Activated CD8-positive, alpha-beta memory T cell treated with anti-CD3 and anti-CD28 coated beads, Interleukin-2, amount 10 ng/mL, durations not matched to agents 7 days and 5 days (primary cell): ENCODE results near the gene ITPA. TPM values are rescaled to one million over a fixed set of nuclear protein-coding genes. Genes with fewer than 3 reads are reported as not detected.

Experiments
- ATAC-seq: fragments of 150-1000 bp; cut with Tn5 transposase; one replicate; pipeline ENCODE4 v1.10.0; 2021; ENCODE audit warnings: moderate library complexity
- CTCF ChIA-PET: fragments of 350-600 bp; sonication (Branson Sonifier 250); formaldehyde crosslinking; loops from one replicate; lab custom pipeline; 2021; ENCODE audit warnings: antibody characterized with exemption; lab: Charles Lee
- DNase-seq: peaks from one replicate; pipeline ENCODE4 v3.0.0-alpha.2; 2020
- H3K27ac Mint-ChIP-seq: one replicate; pipeline ENCODE4 v1.8.0; 2021; ENCODE audit warnings: mild to moderate bottlenecking, mixed read lengths
- H3K27me3 Mint-ChIP-seq: one replicate; pipeline ENCODE4 v1.8.0; 2021; ENCODE audit warnings: mixed read lengths
- H3K36me3 Mint-ChIP-seq: one replicate; pipeline ENCODE4 v1.8.0; 2021; ENCODE audit warnings: mild to moderate bottlenecking, mixed read lengths
- H3K4me1 Mint-ChIP-seq: one replicate; pipeline ENCODE4 v1.8.0; 2021; ENCODE audit warnings: mixed read lengths
- H3K4me3 Mint-ChIP-seq: one replicate; pipeline ENCODE4 v1.8.0; 2021; ENCODE audit warnings: mild to moderate bottlenecking, moderate library complexity, mixed read lengths
- H3K9me3 Mint-ChIP-seq: one replicate; pipeline ENCODE4 v1.8.0; 2022; ENCODE audit warnings: low read depth, mixed read lengths
- total RNA-seq, 2 experiments: library from RNA; stranded (reverse); gene quantifications; one replicate each; pipeline ENCODE4 v1.2.3, GENCODE V29; 2021

The ITPA gene
- total RNA-seq, 2 experiments from 2014 or later = 51.9 to 71.7 TPM

DNA sequence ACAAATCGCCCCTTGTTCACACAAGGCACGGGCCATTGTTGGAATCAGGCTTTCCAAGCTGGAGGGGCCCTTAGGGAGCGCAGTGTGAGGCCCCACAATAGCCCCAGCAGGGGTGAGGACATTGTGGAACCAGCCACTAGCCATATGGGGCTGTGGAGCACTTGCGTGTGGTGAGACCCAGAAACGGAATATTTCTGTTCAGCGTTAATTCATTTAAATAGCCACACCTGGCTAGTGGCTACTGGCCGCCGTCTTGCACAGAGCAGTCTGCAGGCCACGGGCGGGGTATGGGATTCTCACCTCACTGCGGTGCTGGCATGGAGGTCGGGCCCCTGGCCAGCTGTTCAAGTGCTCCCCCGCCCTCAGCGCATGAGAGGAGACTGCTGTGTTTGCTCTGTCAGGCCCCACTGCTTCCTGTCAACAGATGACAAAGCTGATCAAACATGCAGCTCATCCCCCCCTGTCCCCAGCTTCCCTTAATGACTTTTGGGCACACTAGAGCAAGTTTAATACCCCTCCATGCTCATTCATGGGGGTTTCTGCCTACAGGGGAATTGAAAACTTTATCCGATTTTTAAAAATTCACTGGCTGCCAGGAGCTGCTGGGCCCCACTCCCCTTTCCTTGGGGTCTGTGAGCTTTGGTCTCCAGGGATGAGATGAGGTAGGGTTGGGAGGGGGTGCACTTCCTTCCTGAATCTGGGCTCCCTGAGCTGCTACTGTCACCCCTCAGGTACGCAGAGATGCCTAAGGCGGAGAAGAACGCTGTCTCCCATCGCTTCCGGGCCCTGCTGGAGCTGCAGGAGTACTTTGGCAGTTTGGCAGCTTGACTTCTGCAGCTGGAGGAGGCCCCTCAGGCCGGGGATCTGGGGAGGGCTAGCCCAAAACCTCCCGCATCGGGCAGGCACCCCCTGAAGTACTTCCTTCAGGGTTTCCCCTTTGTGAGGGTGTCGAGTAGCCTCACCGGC is 13.6 kb downstream of the ITPA start:
- no peaks in the 10 kb centered on the region for H3K9me3 Mint-ChIP-seq
- peak; percentile 51 for DNase-seq
- H3K36me3 Mint-ChIP-seq = peaks cover 4% of the 10 kb centered on the region
- H3K4me1 Mint-ChIP-seq = peaks cover 11% of the 10 kb centered on the region
- ATAC-seq = no peak
- peak overlapping the region; percentile 4 for H3K27ac Mint-ChIP-seq
- no peaks in the 10 kb centered on the region for H3K27me3 Mint-ChIP-seq
- H3K4me3 Mint-ChIP-seq = no peak overlapping the region
- CTCF ChIA-PET = interaction anchor here (1.6 kb wide), 1 partner anchor 54 kb away, joined by 6 read pairs; no protein-coding TSS in a partner anchor

DNA sequence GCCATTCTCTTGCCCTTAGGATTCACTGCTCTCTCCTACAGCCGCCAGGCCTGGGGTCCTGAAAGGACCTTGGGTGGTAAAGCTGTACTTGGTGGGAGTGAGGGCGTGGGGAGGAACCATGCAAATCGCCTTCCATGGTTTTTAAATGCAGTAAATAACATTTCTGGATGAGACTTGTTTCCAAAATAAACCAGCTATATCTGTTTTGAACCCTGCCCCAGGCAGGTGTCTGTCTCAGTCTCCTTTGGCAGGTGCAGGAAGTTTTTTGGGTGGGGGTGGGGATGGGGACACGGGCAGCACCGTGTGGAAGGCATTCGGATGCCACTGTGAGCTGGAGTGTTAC is 14.3 kb downstream of the ITPA start:
- CTCF ChIA-PET = interaction anchor here (1.6 kb wide), 1 partner anchor 54 kb away, joined by 6 read pairs; no protein-coding TSS in a partner anchor
- DNase-seq = no peak
- H3K27ac Mint-ChIP-seq = no peak overlapping the region
- no peak overlapping the region for H3K4me3 Mint-ChIP-seq
- H3K9me3 Mint-ChIP-seq = no peaks in the 10 kb centered on the region
- peaks cover 7% of the 10 kb centered on the region for H3K4me1 Mint-ChIP-seq
- no peak for ATAC-seq
- H3K27me3 Mint-ChIP-seq = no peaks in the 10 kb centered on the region
- peaks cover 4% of the 10 kb centered on the region for H3K36me3 Mint-ChIP-seq

DNA sequence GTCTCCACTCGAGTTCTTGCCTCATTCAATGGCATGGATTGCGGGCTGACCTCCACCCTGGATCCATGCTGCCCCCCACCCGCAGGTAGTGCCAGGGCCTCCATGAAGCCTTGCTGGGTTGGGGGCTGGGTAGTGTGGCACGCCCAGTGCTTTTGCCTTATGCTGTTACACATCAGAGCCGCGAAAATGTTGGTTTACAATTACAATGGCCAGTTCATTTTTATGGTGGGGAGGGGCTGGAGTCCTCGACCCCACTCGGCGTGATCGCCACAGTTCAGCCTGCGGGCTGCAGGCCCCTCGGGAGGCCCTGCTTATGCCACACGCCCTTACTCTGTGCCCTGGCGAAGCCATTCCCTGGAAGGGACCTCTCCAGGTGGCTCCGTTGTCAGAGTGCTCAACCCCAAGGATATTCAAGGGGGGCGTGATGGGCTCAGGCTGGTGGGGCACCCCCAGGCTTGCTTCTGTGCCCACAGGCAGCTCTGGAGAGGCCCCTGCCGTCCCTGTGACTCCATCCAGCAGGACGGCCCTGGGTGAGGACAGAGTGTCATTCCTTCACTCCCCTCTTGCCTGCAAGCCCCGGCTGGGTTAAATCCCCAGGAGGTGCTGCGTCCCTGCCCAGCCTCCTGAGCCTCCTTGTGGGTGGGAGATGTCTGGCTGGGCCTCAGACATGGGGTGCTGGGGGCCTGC is 14.8 kb downstream of the ITPA start:
- H3K27me3 Mint-ChIP-seq = no peaks in the 10 kb centered on the region
- H3K27ac Mint-ChIP-seq = no peak overlapping the region
- ATAC-seq = no peak
- DNase-seq = no peak
- no peak overlapping the region for H3K4me3 Mint-ChIP-seq
- H3K36me3 Mint-ChIP-seq = peaks cover 4% of the 10 kb centered on the region
- no peaks in the 10 kb centered on the region for H3K9me3 Mint-ChIP-seq
- CTCF ChIA-PET = interaction anchor here (1.6 kb wide), 1 partner anchor 53 kb away, joined by 6 read pairs; no protein-coding TSS in a partner anchor
- peaks cover 6% of the 10 kb centered on the region for H3K4me1 Mint-ChIP-seq

DNA sequence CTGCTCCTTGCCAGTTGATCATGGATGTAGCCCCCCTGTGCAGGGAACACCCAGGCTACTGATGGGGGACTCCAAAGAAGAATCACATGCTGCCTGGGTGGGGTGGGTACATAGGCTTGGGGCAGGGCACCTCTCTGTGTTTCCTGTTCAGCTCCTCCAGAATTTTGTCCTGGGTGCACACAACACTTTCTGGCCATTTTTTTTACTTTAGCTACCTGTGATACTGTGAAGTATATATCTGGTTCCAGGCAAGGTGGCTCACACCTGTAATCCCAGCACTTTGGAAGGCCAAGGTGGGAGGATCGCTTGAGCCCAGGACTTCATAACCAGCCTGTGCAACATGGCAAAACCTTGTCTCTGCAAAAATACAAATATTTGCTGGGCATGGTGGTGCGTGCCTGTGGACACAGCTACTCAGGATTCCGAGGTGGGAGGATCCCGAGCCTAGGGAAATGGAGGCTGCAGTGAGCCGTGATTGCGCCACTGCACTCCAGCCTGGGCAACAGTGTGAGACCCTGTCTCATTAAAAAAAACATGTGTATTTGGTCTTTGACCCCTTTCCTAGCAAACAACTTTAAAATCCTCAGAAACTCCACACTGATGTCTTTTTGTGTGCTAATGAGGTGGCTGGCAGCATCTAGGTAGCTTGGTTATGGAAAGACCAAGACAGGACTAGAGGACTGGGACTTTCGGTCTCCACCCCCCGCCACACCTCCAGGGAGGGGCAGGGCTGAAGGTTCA is 15.6 kb downstream of the ITPA start:
- Mint-ChIP-seq H3K4me1 (peaks cover 6% of the 10 kb centered on the region), H3K27ac (no peak overlapping the region), H3K36me3 (peaks cover 4% of the 10 kb centered on the region), H3K9me3 (no peaks in the 10 kb centered on the region), H3K4me3 (no peak overlapping the region), H3K27me3 (no peaks in the 10 kb centered on the region)
- ATAC-seq = no peak
- CTCF ChIA-PET = no interaction called here
- DNase-seq = no peak

DNA sequence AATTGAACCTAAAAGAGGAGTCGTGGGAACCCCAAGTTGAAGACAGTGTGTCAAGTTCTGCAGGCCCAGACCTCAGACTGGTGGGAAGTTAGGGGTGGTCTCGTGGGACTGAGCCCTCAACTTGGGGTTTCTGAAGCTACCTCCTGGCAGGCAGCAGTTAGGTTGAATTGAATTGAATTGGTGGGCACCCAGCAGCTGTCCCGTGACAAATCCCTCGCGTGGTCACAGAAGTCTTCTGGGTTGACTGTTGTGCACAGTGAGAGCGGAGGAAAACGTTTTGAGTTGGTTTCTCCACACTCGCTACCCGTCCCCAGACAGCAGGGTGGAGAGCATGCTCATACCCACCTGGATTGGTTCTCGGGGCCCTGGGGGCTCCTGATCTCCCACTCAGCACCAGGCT is 16.8 kb downstream of the ITPA start:
- CTCF ChIA-PET = no interaction called here
- no peak for ATAC-seq
- Mint-ChIP-seq H3K4me1 (peaks cover 6% of the 10 kb centered on the region), H3K9me3 (no peaks in the 10 kb centered on the region), H3K27me3 (no peaks in the 10 kb centered on the region), H3K4me3 (no peak overlapping the region), H3K27ac (no peak overlapping the region), H3K36me3 (peaks cover 2% of the 10 kb centered on the region)
- DNase-seq = no peak

DNA sequence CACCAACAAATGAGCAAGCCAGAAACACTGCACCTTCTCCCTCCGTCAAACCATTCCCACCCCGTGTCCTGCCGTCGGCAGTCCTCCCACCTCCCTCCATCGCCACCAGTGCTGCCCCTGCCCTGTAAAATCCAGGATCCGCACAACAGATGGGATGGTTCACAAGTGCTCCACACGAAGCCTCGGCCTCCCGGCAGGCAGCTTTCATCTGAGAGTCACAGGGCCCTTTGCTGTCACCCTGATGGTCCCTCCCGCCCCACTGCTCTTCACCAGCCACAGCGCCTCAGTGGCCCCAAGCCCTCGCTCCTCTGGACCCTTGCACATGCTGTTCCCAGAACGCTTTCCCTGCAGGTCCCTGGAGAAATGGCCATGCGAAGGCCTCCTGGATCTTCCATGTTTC is 17.6 kb downstream of the ITPA start:
- H3K27me3 Mint-ChIP-seq = no peaks in the 10 kb centered on the region

DNA sequence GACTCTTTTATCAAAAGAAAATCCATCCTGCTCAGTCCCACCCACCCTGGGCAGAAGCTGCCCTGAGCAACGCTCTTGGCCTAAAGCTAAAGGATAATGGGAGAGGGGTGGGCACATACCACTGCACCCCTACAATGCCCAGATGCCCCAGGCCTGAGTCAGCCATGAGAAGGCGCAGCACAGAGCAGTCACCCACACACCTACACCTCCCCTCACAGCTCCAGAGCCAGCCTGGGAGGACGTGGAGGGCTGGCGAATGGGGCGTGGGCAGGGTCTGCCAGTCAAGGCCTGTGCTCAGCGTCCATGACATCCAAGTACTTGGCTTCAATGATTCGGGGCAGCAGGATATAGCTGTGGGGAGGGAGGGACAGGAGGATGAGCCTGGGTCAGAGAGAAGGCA is 18.2 kb downstream of the ITPA start:
- no peaks in the 10 kb centered on the region for H3K36me3 Mint-ChIP-seq
- no peak for ATAC-seq
- CTCF ChIA-PET = no interaction called here
- no peaks in the 10 kb centered on the region for H3K9me3 Mint-ChIP-seq
- H3K4me1 Mint-ChIP-seq = peaks cover 6% of the 10 kb centered on the region
- H3K27ac Mint-ChIP-seq = no peak overlapping the region
- no peak for DNase-seq
- no peaks in the 10 kb centered on the region for H3K27me3 Mint-ChIP-seq
- H3K4me3 Mint-ChIP-seq = no peak overlapping the region

More for the DNA sequence above, 17.6 kb downstream of the ITPA start:
- no peak for DNase-seq
- CTCF ChIA-PET = no interaction called here
- no peaks in the 10 kb centered on the region for H3K36me3 Mint-ChIP-seq
- no peaks in the 10 kb centered on the region for H3K9me3 Mint-ChIP-seq
- H3K4me1 Mint-ChIP-seq = peaks cover 6% of the 10 kb centered on the region
- no peak overlapping the region for H3K27ac Mint-ChIP-seq
- ATAC-seq = no peak
- H3K4me3 Mint-ChIP-seq = no peak overlapping the region

DNA sequence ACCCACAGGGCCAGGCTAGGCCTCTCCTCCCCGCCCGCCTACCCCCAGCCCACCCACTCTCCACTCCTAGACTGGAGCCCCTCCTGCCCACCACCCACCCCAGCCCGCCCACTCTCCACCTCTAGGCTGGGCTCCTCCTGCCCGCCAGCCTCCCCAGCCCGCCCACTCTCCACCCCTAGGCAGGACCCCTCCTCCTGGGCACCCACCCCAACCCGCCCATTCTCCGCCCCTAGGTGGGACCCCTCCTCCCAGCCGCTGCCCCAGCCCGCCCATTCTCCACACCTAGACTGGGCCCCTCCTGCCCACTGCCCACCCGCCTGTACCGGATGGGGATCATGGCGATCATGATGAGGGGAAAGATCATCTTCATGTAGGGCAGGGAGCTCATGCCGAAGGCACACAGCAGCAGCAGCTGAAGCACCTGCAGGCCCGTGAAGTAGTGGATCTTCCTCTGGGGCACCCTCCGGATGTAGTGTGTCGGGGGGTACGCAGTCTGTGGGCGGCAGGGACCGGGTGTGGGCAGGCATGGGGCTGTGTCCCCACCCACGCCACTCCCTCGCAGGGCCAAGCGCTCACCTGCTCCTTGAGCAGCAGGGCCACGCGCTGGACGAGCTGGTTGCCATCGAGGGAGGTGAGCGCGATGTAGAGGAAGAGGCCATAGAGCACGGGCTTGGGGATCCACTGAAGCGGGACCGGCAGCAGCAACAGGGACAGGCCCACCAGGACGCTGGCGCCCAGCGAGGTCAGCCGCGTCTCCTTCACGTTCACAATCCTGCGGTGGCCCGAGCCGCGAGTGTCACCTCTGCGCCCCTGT is 18.8 kb downstream of the ITPA start:
- DNase-seq (no peak), ATAC-seq (no peak)
- Mint-ChIP-seq H3K4me1 (peaks cover 2% of the 10 kb centered on the region), H3K9me3 (no peaks in the 10 kb centered on the region), H3K4me3 (no peak overlapping the region), H3K36me3 (no peaks in the 10 kb centered on the region), H3K27ac (no peak overlapping the region), H3K27me3 (no peaks in the 10 kb centered on the region)
- CTCF ChIA-PET = no interaction called here

DNA sequence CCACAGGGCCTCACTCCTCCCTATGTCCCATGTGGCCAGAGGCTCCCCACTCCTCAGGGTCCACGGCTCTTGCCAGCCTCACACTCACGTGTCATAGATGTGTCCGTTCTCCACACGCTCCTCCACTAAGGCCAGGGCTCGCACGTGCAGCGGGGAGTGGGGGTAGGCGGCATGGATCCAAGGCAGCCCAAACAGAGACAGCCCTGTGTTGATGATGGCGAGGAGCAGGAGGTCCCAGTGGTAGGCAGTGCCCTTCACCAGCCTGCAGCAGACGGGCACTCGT is 19.4 kb downstream of the ITPA start:
- Mint-ChIP-seq H3K4me1 (no peaks in the 10 kb centered on the region), H3K27ac (no peak overlapping the region), H3K4me3 (no peak overlapping the region), H3K27me3 (no peaks in the 10 kb centered on the region), H3K9me3 (no peaks in the 10 kb centered on the region), H3K36me3 (no peaks in the 10 kb centered on the region)
- DNase-seq (no peak), ATAC-seq (no peak)
- CTCF ChIA-PET = no interaction called here

DNA sequence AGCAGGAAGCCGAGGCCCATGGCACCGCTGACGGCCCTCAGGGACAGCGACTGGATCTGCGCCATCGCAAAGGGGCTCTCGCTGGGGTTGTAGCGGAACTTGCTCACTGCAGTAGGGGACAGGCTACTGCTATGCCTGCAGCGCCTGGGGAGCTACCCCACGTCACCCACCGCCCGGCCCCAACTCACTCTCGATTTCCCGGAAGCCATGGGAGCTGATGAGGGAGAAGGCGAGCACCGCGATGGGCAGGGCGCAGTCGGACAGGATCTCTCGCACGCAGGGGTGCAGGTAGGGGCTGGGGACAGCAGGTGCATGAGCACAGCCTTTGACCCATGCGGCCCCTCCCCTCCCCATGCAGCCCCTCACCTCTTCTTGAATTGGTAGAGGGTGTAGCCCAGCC is 19.9 kb downstream of the ITPA start:
- no peaks in the 10 kb centered on the region for H3K27me3 Mint-ChIP-seq
- CTCF ChIA-PET = no interaction called here
- no peaks in the 10 kb centered on the region for H3K4me1 Mint-ChIP-seq
- H3K27ac Mint-ChIP-seq = no peak overlapping the region
- no peaks in the 10 kb centered on the region for H3K36me3 Mint-ChIP-seq
- no peak for DNase-seq
- H3K4me3 Mint-ChIP-seq = no peak overlapping the region
- no peak for ATAC-seq
- H3K9me3 Mint-ChIP-seq = no peaks in the 10 kb centered on the region

DNA sequence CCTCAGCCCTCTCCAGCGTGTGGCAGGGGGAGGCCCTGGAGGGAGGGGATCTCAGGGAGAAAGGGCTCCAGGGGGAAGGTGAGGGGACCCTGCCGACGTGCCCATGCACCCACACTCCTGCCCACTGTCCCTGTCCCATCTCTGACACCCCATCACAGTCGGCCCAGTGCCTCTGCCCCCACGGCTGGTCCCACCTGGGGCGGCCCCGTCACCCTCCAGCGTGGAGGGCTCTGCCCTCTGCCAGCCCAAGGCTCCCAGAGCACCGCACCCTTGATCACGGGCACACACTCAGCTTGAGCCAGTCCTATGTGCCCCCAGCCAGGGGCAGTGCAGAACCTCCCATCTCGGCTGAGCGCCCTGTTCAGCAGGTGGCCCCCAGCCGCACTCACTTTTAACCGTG is 20.5 kb downstream of the ITPA start:
- ATAC-seq (no peak), DNase-seq (no peak)
- no peaks in the 10 kb centered on the region for H3K36me3 Mint-ChIP-seq
- no peak overlapping the region for H3K4me3 Mint-ChIP-seq
- CTCF ChIA-PET = no interaction called here
- no peak overlapping the region for H3K27ac Mint-ChIP-seq
- H3K9me3 Mint-ChIP-seq = no peaks in the 10 kb centered on the region
- H3K4me1 Mint-ChIP-seq = no peaks in the 10 kb centered on the region
- no peaks in the 10 kb centered on the region for H3K27me3 Mint-ChIP-seq

DNA sequence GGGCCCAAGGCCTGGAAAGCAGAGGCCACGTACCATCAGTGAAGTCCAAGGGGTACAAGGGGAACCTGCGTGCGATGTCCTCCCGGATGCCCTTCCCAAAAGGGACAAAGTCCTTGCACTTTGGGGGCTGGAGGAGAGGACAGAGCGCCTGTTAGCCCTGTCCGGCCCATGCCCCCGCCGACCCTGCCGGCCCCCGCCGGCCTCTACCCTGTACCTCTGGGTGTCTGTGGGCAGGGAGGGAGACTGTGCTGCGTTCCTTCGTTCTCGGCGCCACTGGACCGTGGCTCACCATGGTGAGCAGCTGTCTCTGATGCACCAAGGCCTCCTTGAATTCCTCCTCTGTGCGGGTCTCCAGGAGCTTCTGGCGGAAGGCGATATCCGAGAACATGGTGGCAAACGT is 21.8 kb downstream of the ITPA start:
- H3K36me3 Mint-ChIP-seq = no peaks in the 10 kb centered on the region
- H3K9me3 Mint-ChIP-seq = no peaks in the 10 kb centered on the region
- no peak overlapping the region for H3K4me3 Mint-ChIP-seq
- CTCF ChIA-PET = no interaction called here
- no peak for DNase-seq
- H3K27ac Mint-ChIP-seq = no peak overlapping the region
- H3K27me3 Mint-ChIP-seq = peaks cover 4% of the 10 kb centered on the region
- ATAC-seq = no peak
- no peaks in the 10 kb centered on the region for H3K4me1 Mint-ChIP-seq
